Cerebellar cortex (tissue), 1 donor: ENCODE results near the gene ANKRD16.
A peak's percentile ranks its signal among the peaks of the same experiment; 100 is the strongest.
"Not testable (repeated sequence)": the region's sequence is repeated elsewhere in the genome, so short reads cannot be mapped to it uniquely, and the experiment has no call there.

Experiments used
- DNase-seq: peaks from one replicate; pipeline ENCODE4 v3.0.0-alpha.2; 2015; ENCODE audit warnings: low spot score

Gene ANKRD16

DNA sequence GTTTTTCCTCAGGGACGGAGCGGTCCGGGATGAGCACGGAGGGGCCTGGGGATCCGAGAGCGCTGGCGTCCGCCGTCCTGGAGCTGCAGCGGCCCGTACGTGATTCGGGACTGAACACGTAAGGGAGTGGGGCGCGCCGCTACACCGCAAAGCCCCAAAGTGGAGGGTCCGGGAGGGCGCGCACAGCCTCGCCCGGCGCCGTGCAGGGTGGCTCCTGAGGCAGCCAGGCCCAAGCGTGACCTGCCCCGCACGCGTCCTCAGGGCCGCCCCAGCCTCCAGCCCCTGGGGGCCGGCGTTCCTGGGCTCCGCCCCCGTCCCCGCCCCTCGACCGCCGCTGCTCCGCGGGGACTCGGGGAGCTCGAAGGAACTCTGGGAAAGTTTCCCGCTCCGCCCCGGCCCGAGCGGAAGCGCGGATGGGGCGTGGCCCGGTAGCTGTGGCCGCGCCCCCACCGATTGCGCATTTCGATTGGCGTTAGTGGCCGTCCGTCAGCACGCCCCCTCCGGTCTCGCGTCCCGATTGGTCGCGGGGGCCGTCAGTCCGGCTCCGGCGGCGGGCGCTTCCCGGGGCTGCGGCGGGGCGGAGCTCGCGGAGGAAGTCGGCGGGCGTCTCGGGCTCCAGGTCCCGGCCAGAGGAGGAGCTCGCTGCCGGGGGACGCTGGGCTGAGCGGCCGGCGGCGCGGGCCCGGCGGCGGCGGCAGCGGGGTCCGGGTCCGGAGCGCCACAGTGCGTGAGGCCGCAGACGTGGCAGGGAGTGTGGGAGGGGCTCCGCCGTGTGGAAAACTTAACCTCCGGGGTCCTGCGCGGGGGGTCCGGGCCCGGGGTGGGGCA, at the start of gene ANKRD16, which contains the start of gene FBH1:
Gene ANKRD16, minus strand, starts transcription at position 270 of the 828 bp plus-strand sequence. CDS start 539 bp downstream, outside the sequence.
Gene FBH1, plus strand, starts transcription at position 620 of the 828 bp plus-strand sequence. Its CDS starts 103 bp downstream, at position 723.
- peak; percentile 97 for DNase-seq

DNA sequence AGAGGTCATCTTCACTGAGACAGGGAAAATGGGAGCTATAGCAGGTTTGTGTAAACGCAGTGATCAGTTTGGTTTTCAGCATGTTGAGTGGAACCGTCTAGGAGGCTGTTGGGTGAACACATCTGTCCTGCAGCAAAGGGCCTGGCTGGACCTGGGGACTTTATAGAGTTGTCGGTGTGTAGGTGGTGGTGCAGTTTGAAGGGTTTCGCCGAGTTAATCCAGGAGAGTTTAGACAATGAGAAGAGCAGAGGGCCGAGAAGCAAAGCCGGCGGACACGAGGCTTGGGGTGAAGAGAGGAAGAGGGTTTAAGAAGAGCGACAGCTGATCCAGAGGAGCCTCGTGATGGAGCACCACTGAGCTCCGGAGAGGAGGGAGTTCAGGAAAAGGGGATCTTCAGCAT, 48.6 kb upstream of the ANKRD16 start:
- no peak for DNase-seq

DNA sequence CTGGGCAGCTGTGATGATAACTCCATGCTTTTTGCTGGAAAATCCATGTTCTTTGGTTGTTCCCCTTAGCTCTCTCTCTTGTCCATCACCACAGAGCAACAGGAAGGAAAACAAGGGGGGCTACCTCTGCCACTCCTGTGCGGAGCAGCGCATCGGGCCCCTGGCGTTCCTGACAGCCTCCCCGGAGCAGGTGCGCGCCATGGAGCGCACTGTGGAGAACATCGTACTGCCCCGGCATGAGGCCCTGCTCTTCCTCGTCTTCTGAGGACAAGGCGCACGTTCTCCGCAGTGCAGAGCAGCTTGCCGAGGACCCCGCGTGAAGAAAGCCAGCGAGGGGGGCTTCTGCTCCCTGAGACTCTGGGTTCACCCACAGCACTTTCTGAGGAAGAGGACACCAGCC, 47.3 kb upstream of the ANKRD16 start:
- no peak for DNase-seq

DNA sequence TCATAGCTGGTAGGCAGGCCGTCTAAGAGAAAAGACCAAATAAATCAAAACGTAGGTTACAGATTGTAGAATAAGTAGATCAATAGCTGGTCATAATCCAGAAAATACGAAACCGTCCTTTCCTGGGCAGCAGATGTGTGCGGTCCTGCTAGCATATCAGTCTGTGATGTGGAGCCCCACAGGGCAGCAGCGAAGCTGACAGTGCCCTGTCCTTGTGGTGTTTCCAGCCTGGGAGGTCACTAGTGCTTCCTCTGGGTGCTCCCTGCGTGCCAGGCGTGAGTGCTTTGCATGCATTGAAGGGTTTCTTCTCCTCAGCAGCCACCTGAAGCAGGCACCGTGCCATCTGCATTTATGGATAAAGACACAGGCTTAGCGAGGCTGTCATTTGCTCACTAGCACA, 45.9 kb upstream of the ANKRD16 start:
- DNase-seq = no peak

DNA sequence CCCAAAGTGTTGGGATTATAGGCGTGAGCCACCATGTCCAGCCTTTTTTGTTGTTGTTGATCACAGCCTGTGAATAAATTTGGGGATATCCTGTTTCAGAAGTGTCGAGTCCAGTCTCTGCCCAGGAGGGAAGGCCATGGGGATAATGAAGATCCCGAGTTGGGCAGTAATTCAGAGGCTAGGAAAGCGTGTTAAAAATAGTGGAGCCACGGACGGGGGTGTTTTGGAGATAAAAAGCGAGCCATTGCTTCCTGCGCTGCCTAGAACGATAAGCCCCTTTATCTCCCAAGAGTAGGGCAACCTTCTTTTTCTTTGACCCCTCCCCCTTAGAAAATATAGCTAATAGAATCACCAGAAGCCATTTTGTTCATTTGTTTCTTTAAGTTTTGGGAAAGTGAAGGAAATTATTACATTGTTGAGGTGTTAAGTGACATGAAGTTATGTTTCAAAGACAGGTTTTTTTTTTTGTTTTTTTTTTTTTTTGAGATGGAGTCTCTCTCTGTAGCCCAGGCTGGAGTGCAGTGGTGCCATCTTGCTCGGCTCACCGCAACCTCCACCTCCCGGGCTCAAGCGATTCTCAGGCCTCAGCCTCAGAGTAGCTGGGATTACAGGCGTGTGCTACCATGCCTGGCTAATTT, 44.3 kb upstream of the ANKRD16 start:
- no peak for DNase-seq

DNA sequence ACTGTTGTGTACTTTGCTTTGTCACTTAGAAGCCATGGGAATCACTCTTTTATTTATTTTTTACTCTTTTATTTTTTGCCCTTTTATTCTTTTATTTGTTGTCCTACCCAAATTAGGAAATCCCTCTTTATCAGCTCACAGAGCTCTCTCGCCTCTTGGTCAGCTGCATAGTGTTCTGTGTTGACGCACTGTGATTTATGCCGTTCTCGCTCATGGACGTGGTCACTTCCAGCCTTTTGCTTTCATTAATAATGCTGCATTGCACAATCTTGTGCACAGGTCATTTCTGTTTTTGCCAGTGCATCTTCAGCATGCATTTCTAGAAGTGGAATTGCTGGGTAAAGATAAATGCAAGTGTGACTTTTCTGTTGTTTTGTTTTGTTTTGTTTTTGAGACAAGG, 42.7 kb upstream of the ANKRD16 start:
- DNase-seq = no peak

DNA sequence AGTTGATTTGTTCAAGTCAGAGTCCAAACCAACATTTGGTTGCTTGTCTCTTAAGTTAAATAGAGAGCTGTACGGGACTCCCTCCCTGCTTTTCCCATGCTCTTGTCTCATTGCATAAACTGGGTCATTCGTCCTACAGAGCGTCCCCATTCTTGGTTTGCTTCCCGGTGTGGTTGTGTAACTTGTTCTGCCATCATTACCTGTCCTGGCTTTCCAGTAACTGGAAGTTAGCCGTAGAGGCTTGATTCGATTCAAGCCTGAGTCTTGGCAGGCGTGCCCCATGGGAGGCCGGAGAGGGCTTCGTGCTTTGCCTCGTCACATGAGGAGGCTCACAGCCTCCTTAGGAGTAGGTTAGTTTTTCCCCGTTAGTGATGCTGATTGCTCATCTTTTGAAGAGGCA, 40.6 kb upstream of the ANKRD16 start:
- DNase-seq = peak; percentile 33

DNA sequence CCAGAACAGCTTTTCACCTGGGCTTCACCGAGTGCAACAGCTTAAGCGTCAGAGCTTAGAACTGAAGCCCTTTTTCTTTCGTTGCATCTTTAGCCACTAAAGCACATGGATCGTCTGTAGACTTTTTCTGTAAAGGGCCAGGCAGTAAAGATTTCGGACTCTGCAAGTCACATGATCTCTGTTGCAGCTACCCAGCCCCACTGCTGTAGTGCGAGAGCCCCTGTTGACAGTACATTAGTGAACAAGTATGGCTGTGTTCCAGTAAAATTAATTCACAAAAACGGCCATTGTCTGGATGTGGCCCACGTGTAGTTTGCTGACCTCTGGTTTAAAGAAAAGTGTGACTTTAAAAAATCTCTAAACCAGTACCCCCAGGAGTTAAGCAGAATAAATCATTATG, 39.7 kb upstream of the ANKRD16 start:
- no peak for DNase-seq

DNA sequence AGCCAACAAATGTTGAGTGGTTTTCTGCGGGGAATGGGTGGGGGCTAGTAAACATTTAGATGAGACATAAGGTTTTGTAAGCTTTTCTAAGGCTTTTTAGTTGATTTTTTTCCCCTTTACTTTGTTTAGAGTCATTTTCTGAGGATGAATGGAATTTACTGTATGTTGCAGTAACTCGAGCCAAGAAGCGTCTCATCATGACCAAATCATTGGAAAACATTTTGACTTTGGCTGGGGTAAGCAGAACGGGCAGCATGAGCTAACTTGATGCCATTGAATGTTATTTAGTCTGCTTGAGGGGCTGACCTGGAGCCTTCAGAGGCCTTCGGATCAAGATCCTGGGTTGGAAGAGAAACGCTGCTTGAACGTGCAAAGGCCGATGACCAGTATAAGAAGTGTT, 37.6 kb upstream of the ANKRD16 start:
- peak; percentile 17 for DNase-seq

DNA sequence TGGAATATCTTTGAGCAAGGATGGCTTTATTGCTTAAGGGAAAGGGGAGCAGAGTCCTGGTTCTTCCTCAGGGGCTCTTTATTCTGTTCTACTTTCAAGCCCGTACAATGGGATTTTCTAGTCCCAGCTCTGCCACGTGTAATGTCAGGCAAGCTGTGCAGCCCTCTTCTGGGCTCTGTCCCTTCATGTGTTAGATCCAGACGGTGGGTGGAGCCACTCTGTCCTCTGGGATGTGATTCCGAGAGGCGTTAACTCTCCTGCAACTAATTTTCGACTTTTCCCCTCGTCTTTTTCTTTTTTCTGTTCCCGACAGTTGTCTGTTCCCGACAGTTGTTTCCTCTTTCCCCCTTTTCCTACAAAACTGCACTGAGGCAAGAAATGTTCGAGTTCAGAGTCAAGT, 35.2 kb upstream of the ANKRD16 start:
- DNase-seq = no peak

DNA sequence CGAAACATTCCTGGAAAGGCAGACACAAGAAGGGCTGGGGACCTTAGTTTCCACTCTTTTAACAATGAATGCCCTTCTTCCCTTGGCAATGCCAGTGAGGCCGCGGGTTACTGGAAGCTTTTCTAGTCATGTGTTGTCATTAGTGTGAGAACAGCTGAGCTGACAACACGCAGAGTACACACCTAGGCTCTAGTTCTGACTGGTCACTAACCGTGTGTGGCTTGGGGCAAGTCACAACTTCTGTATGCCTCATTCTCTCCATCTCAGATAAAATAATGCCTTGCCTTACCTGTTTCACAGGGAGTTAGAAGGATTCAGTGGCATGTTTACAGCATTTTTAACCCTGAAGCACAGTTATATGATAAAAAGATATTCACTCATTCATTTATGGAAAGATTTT, 32.1 kb upstream of the ANKRD16 start:
- DNase-seq = no peak

DNA sequence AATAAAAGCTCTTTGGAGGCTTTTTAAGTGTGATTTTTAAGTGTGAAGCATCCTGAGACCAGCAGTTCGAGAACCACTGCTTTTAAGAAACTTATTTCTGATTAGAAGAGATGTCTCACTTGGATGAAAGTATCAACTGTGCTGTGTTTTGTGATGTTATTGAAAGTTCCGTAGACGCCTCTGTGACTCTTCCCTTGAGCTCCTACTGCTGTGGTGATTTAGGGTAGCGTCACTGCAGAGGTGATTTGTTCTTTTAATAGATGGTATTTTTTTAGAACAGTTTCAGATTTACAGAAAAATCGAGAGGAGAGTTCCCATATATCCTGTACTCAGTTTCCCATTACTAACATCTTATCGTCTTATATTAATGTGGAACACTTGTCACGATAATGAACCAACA, 29.9 kb upstream of the ANKRD16 start:
- DNase-seq = no peak

DNA sequence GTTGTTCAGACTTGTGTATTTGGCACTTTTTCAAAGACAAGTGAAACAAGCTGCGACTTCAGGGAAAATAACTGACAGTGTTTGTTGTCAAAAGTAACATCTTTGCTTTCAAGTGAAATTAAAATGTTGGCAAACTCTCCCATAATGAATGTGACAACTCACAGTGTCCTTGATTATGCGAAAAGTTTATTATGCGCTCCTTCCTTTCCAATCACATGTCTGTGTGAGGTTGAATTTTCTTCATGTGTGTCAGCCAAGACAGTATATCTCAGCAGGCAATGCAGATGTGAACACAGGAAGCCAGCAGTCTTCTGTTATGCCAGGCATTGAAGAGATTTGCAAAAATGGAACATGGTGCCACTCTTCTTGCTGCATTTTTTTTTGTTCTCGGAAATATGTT, 29.1 kb upstream of the ANKRD16 start:
- DNase-seq = no peak

DNA sequence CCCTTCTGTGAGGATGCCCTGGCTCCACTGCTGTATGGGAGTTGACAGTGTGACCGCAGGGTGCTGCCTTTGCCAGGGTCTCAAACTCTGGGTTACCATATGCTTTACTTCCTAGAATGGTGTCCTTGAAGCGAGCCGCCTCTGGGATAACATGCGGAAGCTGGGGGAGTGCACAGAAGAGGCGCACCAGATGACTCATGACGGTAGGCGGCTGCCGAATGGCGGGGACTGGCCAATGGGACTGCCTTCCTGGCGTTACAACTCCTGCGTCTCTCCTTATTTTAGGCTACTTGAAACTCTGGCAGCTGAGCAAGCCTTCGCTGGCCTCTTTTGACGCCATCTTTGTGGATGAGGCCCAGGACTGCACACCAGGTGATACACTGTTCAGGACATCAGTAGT, 27.6 kb upstream of the ANKRD16 start:
- no peak for DNase-seq

DNA sequence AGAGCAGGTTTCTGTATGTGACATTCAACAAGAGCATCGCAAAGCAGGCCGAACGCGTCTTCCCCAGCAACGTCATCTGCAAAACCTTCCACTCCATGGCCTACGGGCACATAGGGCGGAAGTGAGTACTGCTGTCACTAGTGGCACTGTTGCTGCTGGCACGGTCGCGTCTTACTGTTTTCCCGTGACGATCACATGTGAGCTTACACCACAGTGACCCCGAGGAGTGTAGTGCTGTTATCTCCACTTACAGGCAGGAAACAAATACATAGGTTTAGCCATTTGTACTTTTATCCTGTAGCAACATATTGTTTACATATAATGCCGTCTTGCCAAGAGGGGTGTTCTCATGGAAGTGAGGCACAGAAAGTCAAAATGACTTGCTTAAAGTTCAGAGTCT, 25.8 kb upstream of the ANKRD16 start:
- DNase-seq = no peak

DNA sequence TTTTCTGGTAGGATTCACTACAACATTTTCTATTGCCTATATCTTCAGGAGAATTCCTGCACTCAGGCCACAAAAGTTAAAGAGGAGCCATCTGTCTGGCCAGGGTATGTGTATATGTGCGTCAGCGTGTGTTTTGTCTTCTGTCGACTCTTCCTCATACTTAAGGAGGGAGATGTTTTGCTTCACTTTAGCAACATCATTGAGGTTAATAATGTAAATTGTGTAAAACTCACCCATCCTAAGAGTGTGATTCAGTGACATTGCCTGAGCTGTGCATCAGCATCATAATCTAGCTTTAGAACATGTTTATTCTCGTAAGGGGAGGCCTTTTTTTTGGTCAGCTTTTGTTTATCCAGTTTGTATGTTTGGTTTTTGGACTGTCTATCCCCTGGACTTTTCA, 24.0 kb upstream of the ANKRD16 start:
- DNase-seq = no peak

DNA sequence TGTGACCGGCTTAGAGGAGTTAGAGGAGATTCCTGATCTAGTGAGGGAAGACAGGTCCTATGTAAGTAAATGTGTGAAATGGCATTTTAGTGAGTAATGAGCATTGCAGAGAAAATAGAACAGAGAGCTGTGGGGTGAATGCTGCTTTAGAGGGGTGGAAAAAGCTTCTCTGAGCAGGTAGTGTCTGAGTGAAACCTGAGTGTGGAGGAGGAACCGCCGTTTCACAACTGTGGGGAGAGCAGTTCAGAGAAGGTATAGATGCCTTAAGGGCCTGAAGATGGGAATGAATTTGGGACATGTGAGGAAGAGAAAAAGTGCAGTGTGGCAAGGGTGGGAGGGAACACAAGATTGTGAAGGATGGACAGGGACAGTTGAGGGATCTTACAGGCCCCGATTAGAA, 22.0 kb upstream of the ANKRD16 start:
- no peak for DNase-seq

DNA sequence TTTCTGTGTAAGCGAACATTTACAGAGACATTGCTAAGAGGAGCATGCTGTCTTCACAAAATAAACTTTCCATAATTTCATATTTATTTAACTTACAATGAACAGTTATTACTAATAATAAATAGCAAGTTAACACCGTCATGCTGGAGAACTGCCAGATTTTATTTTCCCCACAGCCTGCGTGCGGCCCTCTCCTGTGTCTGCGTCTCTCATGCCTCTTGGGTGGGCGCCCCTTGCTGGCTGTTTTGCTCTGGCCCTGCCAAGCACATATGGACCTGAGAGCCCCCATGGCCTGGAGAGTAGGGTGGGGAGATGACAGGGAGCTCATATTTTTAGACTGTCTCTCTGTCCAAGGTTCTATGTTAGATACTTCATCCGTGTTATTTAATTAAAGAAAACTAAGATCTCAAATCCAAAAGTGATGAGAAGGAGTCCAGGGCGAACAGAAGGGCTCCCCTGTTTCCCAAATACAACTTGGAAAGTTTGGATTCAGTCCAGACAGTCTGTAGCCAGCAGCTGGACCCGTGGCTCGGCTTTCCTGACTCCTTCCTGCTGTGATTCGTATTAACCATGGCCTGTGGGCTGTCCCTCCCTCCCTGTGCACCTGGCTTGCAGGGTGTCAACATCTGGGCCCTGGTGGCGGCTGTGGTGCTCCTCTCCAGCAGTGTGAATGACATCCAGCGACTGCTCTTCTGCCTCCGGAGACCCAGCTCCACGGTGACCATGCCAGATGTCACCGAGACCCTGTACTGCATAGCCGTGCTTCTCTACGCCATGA, 20.8 kb upstream of the ANKRD16 start:
- no peak for DNase-seq

DNA sequence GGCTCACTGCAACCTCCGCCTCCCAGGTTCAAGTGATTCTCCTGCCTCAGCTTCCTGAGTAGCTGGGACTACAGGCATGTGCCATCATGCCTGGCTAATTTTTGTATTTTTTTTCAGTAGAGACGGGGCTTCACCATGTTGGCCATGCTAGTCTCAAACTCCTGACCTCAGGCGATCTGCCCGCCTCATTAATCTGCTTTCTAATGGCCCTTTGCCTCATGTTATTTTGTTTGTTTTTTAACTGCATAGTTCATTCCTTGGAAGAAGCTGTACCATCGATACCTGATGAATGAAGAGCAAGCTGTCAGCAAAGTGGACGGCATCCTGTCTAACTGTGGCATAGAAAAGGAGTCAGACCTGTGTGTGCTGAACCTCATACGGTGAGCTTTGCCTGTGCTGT, 19.0 kb upstream of the ANKRD16 start:
- DNase-seq = not testable (repeated sequence)

DNA sequence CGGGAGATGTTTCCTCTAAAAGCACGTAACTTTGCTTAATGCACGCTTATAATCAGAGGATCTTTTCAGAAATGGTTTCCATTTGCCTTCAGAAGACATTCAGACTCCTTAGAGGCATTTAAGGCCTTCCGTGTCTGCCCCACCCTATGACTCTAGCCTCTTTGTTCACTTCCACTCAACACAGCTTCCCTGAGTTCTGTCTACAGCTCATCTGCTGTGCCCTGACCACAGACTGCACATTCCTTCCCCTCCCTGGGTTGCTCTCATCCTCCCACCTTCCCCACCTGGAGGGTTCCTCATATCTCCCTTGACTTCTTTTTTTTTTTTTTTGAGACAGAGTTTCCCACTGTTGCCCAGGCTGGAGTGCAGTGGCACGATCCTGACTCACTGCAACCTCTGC, 17.0 kb upstream of the ANKRD16 start:
- DNase-seq = no peak

DNA sequence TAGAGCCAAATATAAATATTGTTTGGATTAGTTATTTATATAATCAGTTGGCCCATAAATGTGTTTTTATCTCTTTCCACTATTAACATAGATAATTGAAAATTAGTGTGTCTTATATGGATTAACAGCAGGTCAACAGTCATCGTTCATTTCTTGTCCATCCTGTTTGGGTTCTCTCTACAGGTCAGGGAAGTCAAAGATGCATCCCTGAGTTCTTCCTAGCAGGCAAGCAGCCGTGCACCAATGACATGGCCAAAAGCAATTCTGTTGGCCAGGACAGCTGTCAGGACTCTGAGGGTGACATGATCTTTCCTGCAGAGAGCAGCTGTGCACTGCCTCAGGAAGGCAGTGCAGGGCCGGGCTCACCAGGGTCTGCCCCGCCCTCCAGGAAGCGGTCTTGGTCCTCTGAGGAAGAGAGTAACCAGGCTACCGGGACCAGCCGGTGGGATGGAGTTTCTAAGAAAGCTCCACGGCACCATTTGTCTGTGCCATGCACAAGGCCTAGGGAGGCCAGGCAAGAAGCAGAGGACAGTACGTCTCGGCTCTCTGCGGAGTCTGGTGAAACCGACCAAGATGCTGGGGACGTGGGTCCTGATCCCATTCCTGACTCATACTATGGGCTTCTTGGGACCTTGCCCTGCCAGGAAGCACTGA, 16.3 kb upstream of the ANKRD16 start:
- DNase-seq = no peak

DNA sequence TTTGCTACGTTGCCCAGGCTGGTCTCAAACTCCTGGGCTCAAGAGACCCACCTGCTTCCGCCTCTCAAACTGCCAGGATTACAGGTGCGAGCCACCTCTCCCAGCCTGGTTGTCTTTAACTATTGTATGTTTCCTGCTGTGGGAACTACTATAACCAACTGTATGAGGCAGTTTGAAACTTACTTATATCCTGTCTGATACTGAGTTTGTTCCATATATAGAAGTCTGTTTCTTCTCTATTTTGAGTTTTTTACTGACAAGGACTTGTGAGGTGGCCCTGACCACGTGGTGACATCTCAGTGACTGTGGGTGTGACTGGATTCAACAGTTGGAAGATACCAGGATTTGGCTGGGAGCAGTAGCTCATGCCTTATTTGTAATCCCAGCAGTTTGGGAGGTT, 14.5 kb upstream of the ANKRD16 start:
- DNase-seq = no peak
